Body of pancreas (tissue), 4 donors: ENCODE data around the gene CCDC121. TPM values are rescaled to one million over a fixed set of nuclear protein-coding genes. Genes with fewer than 3 reads are reported as not detected.

Experiments
- ATAC-seq: fragments of 150-250 bp; one replicate; pipeline ENCODE4 v1.9.1; 2016
- DNase-seq, 4 donors: peaks; one replicate each; pipeline ENCODE4 v3.0.0-alpha.2; 2019
- H3K27ac ChIP-seq, 4 donors: fragments of 200-600 bp; sonication (generic); 1 replicate in 3 of 4; 2 replicates in 1 of 4; pipeline versions ENCODE4 v1.5.1 to v1.6.1; 2016 to 2019; ENCODE audit warnings: mild to moderate bottlenecking in 1 of 4, mixed read lengths in 1 of 4, moderate library complexity in 1 of 4
- H3K27me3 ChIP-seq, 2 donors: fragments of 200-600 bp; sonication (generic); one replicate each; pipeline ENCODE4 v1.6.0; 2016; ENCODE audit warnings: mild to moderate bottlenecking in 1 of 2
- H3K36me3 ChIP-seq, 2 donors: fragments of 200-600 bp; sonication (generic); replicated peaks in 1 of 2; 2 replicates each; pipeline ENCODE4 v1.5.1; 2016; ENCODE audit warnings: low read depth in 2 of 2; ENCODE audit not compliant: insufficient read depth in 1 of 2
- H3K4me1 ChIP-seq: fragments of 200-600 bp; sonication (generic); one replicate; pipeline ENCODE4 v1.6.0; 2016
- H3K4me3 ChIP-seq, 2 donors: fragments of 200-600 bp; sonication (generic); 1 replicate in 1 of 2; 2 replicates in 1 of 2; pipeline ENCODE4 v1.5.1; 2016 to 2019
- H3K9me3 ChIP-seq, 3 donors: fragments of 200-600 bp; sonication (generic); 1 replicate in 2 of 3; 2 replicates in 1 of 3; pipeline ENCODE4 v1.5.1; 2016
- CTCF ChIP-seq, 7 experiments: fragments of 450-650 bp in 4 of 7; fragments of 200-600 bp in 3 of 7; sonication (generic) in 3 of 7; IDR thresholded peaks; one replicate each; pipeline ENCODE4 v1.5.1; 2016 to 2019; ENCODE audit warnings: antibody characterized with exemption in 7 of 7
- POLR2A ChIP-seq, 3 donors: fragments of 450-650 bp; IDR thresholded peaks; one replicate each; pipeline ENCODE4 v1.6.1; 2016; ENCODE audit warnings: antibody characterized with exemption in 3 of 3, mild to moderate bottlenecking in 2 of 3
- WGBS, 2 donors: methylation state at CpG; one replicate each; pipeline ENCODE4 v1.1.5; 2017; 5-methylcytosine and 5-hydroxymethylcytosine counted together
- intact Hi-C: fragments of 100-400 bp; cut with DNase I; formaldehyde crosslinking; loops from one replicate; pipeline ENCODE4 v1.15.1; 2023
- total RNA-seq, 2 donors: library from RNA; depleted of rRNA; stranded (reverse); fragments of >200 nt; gene quantifications; one replicate each; pipeline ENCODE4 v1.1.0, GENCODE V29; 2016

Gene CCDC121
- total RNA-seq, 2 donors from 2014 or later = 1.3 to 2.1 TPM

GRCh38 chr2:27664622-27665363 lies 36.0 kb upstream of the CCDC121 start:
- Histone ChIP-seq H3K4me1 (peaks cover 21% of the 10 kb centered on the region), H3K4me3 (peak overlapping the region in 1 of 2 donors; percentile 87), H3K36me3 (peaks cover 9 to 19% of the 10 kb centered on the region in 2 donors), H3K27me3 (no peaks in the 10 kb centered on the region), H3K9me3 (no peaks in the 10 kb centered on the region), H3K27ac (no peak overlapping the region)
- ATAC-seq (no peak), DNase-seq (no peak)
- no peak for TF ChIP-seq CTCF (IDR thresholded peaks at IDR 0.05)
- 65 to 67% methylated on average over 16 of the region's 16 CpGs for WGBS, 2 donors
- intact Hi-C loops = no loop called here

GRCh38 chr2:27664154-27664574 lies 35.4 kb upstream of the CCDC121 start:
- DNase-seq (no peak), ATAC-seq (no peak)
- peaks cover 5 to 20% of the 10 kb centered on the region in 2 donors for H3K36me3 ChIP-seq
- H3K27ac ChIP-seq = peak overlapping the region; percentile 87 to 89 (median 88)
- H3K4me3 ChIP-seq = peak overlapping the region; percentile 74 to 87
- no peaks in the 10 kb centered on the region for H3K9me3 ChIP-seq
- TF ChIP-seq CTCF (IDR thresholded peaks at IDR 0.05) (no peak), POLR2A (IDR thresholded peaks at IDR 0.05) (no peak)
- peaks cover 23% of the 10 kb centered on the region for H3K4me1 ChIP-seq
- H3K27me3 ChIP-seq = no peaks in the 10 kb centered on the region
- intact Hi-C loops = no loop called here
- 2% methylated on average over 7 to 28 of the region's 28 CpGs for WGBS, 2 donors

GRCh38 chr2:27663285-27664153 lies 34.7 kb upstream of the CCDC121 start, which contains the start of the genes SLC4A1AP and SUPT7L:
Gene SLC4A1AP (plus strand): TSS chr2:27663889. CDS start chr2:27663915, 26 bp downstream.
Gene SUPT7L (minus strand): TSS chr2:27663614. CDS start chr2:27662192, 1,422 bp downstream.
- intact Hi-C loops = no loop called here
- H3K9me3 ChIP-seq = no peaks in the 10 kb centered on the region
- DNase-seq = peak; percentile 66 to 80 (median 72)
- H3K36me3 ChIP-seq = peaks cover 3 to 13% of the 10 kb centered on the region in 2 donors
- ATAC-seq = peak; percentile 82
- TF ChIP-seq CTCF (IDR thresholded peaks at IDR 0.05) (peak in 1 of 7 experiments; percentile 11), POLR2A (IDR thresholded peaks at IDR 0.05) (peak in 2 of 3 donors; percentile 40 to 55)
- H3K4me1 ChIP-seq = peaks cover 26% of the 10 kb centered on the region
- 0 to 1% methylated on average over 39 to 56 of the region's 56 CpGs for WGBS, 2 donors
- H3K4me3 ChIP-seq = peak within 1 kb of the TSS; percentile 74 to 87
- peak within 1 kb of the TSS; percentile 87 to 89 (median 88) for H3K27ac ChIP-seq
- no peaks in the 10 kb centered on the region for H3K27me3 ChIP-seq

GRCh38 chr2:27661371-27661770 lies 32.6 kb upstream of the CCDC121 start:
- intact Hi-C loops = no loop called here
- no peak overlapping the region for H3K4me3 ChIP-seq
- no peaks in the 10 kb centered on the region for H3K27me3 ChIP-seq
- ATAC-seq (no peak), DNase-seq (no peak)
- no peak overlapping the region for H3K27ac ChIP-seq
- peaks cover 26% of the 10 kb centered on the region for H3K4me1 ChIP-seq
- 65 to 82% methylated on average over 1 of the region's 1 CpG for WGBS, 2 donors
- no peaks in the 10 kb centered on the region for H3K9me3 ChIP-seq
- TF ChIP-seq POLR2A (IDR thresholded peaks at IDR 0.05) (no peak), CTCF (IDR thresholded peaks at IDR 0.05) (no peak)
- peaks cover 0 to 10% of the 10 kb centered on the region in 2 donors for H3K36me3 ChIP-seq
